Measurements from ENCODE around the gene GMDS. TPM values are rescaled to one million over a fixed set of nuclear protein-coding genes. Genes with fewer than 3 reads are reported as not detected.

The GMDS gene
- total RNA-seq, 3 donors from 2014 or later (not counting 1 experiment from before 2014, with no cell fraction given), result 23.6 to 31.0 (median 26.4) TPM

DNA sequence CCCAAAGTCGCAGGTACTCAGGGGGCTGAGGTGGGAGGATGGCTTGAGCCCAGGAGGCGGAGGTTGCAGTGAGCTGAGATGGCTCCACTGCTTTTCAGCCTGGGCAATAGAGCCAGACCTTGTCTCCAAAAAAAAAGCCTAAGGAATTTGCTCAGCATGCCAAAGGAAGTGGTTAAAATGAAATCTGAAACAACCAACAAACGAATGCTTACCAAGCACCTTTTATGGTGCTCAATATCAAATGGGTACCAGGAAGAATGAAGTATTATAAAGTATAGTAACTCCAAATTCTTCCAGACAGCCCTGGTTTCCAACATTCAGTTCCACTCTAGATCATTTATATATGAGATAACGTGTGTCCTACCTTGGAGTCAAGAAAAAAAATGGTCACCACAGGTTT, 14.0 kb downstream of the GMDS start:
- H3K27ac ChIP-seq (ENCODE audit: low read length), result no peak overlapping the region
- H3K27ac Mint-ChIP-seq, result peak overlapping the region in 1 of 2 donors; percentile 44
- TF ChIP-seq, protein P1, sequence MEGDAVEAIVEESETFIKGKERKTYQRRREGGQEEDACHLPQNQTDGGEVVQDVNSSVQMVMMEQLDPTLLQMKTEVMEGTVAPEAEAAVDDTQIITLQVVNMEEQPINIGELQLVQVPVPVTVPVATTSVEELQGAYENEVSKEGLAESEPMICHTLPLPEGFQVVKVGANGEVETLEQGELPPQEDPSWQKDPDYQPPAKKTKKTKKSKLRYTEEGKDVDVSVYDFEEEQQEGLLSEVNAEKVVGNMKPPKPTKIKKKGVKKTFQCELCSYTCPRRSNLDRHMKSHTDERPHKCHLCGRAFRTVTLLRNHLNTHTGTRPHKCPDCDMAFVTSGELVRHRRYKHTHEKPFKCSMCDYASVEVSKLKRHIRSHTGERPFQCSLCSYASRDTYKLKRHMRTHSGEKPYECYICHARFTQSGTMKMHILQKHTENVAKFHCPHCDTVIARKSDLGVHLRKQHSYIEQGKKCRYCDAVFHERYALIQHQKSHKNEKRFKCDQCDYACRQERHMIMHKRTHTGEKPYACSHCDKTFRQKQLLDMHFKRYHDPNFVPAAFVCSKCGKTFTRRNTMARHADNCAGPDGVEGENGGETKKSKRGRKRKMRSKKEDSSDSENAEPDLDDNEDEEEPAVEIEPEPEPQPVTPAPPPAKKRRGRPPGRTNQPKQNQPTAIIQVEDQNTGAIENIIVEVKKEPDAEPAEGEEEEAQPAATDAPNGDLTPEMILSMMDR (IDR thresholded peaks at IDR 0.05), result no peak
- H3K9me3 ChIP-seq (ENCODE audit: control insufficient read depth, insufficient read depth, low read length), result no peaks in the 10 kb centered on the region
- no peak overlapping the region for H3K4me3 ChIP-seq (ENCODE audit: low read length)
- H3K4me1 ChIP-seq (ENCODE audit: control insufficient read depth, insufficient read depth, low read length), result no peaks in the 10 kb centered on the region
- H3K4me3 Mint-ChIP-seq, result no peak overlapping the region
- DNase-seq (no peak), ATAC-seq (no peak)
- no peaks in the 10 kb centered on the region for H3K9me3 Mint-ChIP-seq
- H3K27me3 ChIP-seq (ENCODE audit: control insufficient read depth, insufficient read depth, low read length), result no peaks in the 10 kb centered on the region
- intact Hi-C loops (cut with micrococcal nuclease), result no loop called here
- H3K36me3 ChIP-seq (ENCODE audit: control insufficient read depth, insufficient read depth, low read length), result no peaks in the 10 kb centered on the region
- WGBS (ENCODE audit: insufficient coverage), result 93% methylated on average over 3 of the region's 4 CpGs
- no peaks in the 10 kb centered on the region for H3K36me3 Mint-ChIP-seq
- peaks cover 0 to 5% of the 10 kb centered on the region in 2 donors for H3K4me1 Mint-ChIP-seq
- peaks cover 0 to 2% of the 10 kb centered on the region in 2 donors for H3K27me3 Mint-ChIP-seq (ENCODE audit: low read depth in 2 of 2)

GRCh38 chr6:2230659-2231277, 14.6 kb downstream of the GMDS start:
- no CpG with 5 or more reads among the region's 2 CpGs for WGBS (ENCODE audit: insufficient coverage)
- H3K27me3 ChIP-seq (ENCODE audit: control insufficient read depth, insufficient read depth, low read length), result no peaks in the 10 kb centered on the region
- ATAC-seq, result no peak

GRCh38 chr6:2229742-2230141, 15.7 kb downstream of the GMDS start:
- no peaks in the 10 kb centered on the region for H3K36me3 ChIP-seq (ENCODE audit: control insufficient read depth, insufficient read depth, low read length)
- intact Hi-C loops (cut with micrococcal nuclease), result no loop called here
- no peak for ATAC-seq
- Mint-ChIP-seq H3K36me3 (no peaks in the 10 kb centered on the region), H3K9me3 (no peaks in the 10 kb centered on the region), H3K27ac (no peak overlapping the region), H3K4me1 (peaks cover 0 to 5% of the 10 kb centered on the region in 2 donors), H3K4me3 (no peak overlapping the region), H3K27me3 (ENCODE audit: low read depth in 2 of 2) (peaks cover 0 to 2% of the 10 kb centered on the region in 2 donors)
- no peaks in the 10 kb centered on the region for H3K9me3 ChIP-seq (ENCODE audit: control insufficient read depth, insufficient read depth, low read length)
- no peak for DNase-seq
- H3K27me3 ChIP-seq (ENCODE audit: control insufficient read depth, insufficient read depth, low read length), result no peaks in the 10 kb centered on the region
- no peak overlapping the region for H3K4me3 ChIP-seq (ENCODE audit: low read length)
- 97% methylated on average over 4 of the region's 4 CpGs for WGBS (ENCODE audit: insufficient coverage)
- TF ChIP-seq, protein P1 (IDR thresholded peaks at IDR 0.05), result no peak
- H3K4me1 ChIP-seq (ENCODE audit: control insufficient read depth, insufficient read depth, low read length), result no peaks in the 10 kb centered on the region
- H3K27ac ChIP-seq (ENCODE audit: low read length), result no peak overlapping the region

More at GRCh38 chr6:2230659-2231277, 14.6 kb downstream of the GMDS start:
- intact Hi-C loops (cut with micrococcal nuclease), result no loop called here
- Mint-ChIP-seq H3K4me3 (no peak overlapping the region), H3K9me3 (no peaks in the 10 kb centered on the region), H3K36me3 (no peaks in the 10 kb centered on the region), H3K4me1 (peaks cover 0 to 5% of the 10 kb centered on the region in 2 donors), H3K27me3 (ENCODE audit: low read depth in 2 of 2) (peaks cover 0 to 2% of the 10 kb centered on the region in 2 donors), H3K27ac (peak overlapping the region in 1 of 2 donors; percentile 44)
- H3K9me3 ChIP-seq (ENCODE audit: control insufficient read depth, insufficient read depth, low read length), result no peaks in the 10 kb centered on the region
- TF ChIP-seq, protein P1 (IDR thresholded peaks at IDR 0.05), result no peak
- no peak for DNase-seq
- no peaks in the 10 kb centered on the region for H3K4me1 ChIP-seq (ENCODE audit: control insufficient read depth, insufficient read depth, low read length)
- no peaks in the 10 kb centered on the region for H3K36me3 ChIP-seq (ENCODE audit: control insufficient read depth, insufficient read depth, low read length)
- H3K27ac ChIP-seq (ENCODE audit: low read length), result no peak overlapping the region
- no peak overlapping the region for H3K4me3 ChIP-seq (ENCODE audit: low read length)

GRCh38 chr6:2229039-2229438, 16.4 kb downstream of the GMDS start:
- H3K36me3 Mint-ChIP-seq, result no peaks in the 10 kb centered on the region
- no peak overlapping the region for H3K27ac Mint-ChIP-seq
- H3K4me1 Mint-ChIP-seq, result peaks cover 0 to 5% of the 10 kb centered on the region in 2 donors
- H3K9me3 ChIP-seq (ENCODE audit: control insufficient read depth, insufficient read depth, low read length), result no peaks in the 10 kb centered on the region
- no peaks in the 10 kb centered on the region for H3K9me3 Mint-ChIP-seq
- no peaks in the 10 kb centered on the region for H3K36me3 ChIP-seq (ENCODE audit: control insufficient read depth, insufficient read depth, low read length)
- no peaks in the 10 kb centered on the region for H3K4me1 ChIP-seq (ENCODE audit: control insufficient read depth, insufficient read depth, low read length)
- TF ChIP-seq, protein P1 (IDR thresholded peaks at IDR 0.05), result no peak
- H3K4me3 Mint-ChIP-seq, result no peak overlapping the region
- ATAC-seq (no peak), DNase-seq (no peak)
- WGBS (ENCODE audit: insufficient coverage), result 96% methylated on average over 4 of the region's 4 CpGs
- no peak overlapping the region for H3K4me3 ChIP-seq (ENCODE audit: low read length)
- H3K27ac ChIP-seq (ENCODE audit: low read length), result no peak overlapping the region
- no peaks in the 10 kb centered on the region for H3K27me3 ChIP-seq (ENCODE audit: control insufficient read depth, insufficient read depth, low read length)
- intact Hi-C loops (cut with micrococcal nuclease), result no loop called here
- peaks cover 0 to 2% of the 10 kb centered on the region in 2 donors for H3K27me3 Mint-ChIP-seq (ENCODE audit: low read depth in 2 of 2)
